ENCODE measurements around the gene ATP11A. TPM values are rescaled to one million over a fixed set of nuclear protein-coding genes. Genes with fewer than 3 reads are reported as not detected.

Gene ATP11A
- total and polyA plus RNA-seq, 8 donors = 9.3 to 51.0 (median 30.5) TPM

DNA sequence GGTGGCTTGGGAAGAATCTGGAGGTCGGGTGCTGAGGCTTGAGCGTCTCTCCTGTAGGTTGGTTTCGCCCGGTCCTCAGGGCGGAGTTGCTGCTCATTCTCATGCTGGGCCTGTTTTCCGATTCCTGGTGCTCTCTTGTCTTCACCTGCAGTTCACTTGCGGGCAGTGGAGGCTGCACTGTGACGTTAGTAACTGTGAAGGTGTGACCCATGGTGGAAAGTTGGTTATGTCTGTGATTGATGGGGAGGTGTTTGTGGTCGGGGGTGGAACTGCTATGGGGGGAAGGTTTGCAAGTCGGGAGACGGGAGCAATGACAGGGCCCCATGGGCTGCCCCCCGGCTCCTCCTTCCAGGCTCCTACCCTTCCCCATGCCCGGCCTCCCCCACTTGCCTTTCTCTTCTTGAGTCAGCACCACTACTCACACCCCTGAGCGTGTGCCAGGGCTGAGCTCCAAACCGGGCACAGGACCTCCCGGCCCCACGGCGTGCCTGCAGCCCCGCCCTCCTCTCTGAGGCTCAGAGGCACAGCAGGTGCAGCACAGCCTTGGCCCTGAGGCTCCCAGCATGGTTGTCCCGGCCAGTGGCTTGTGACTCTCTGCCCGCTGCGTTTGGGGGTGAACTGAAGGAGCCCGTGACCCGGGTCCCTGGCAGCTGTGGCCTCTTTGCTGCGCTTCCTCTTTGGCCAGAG is 79.1 kb downstream of the ATP11A start:
- intact Hi-C loops (cut with DNase I) = no loop called here
- no peaks in the 10 kb centered on the region for H3K9me3 ChIP-seq
- no peaks in the 10 kb centered on the region for H3K27me3 ChIP-seq
- H3K36me3 ChIP-seq = no peaks in the 10 kb centered on the region
- WGBS, 2 donors = 81 to 84% methylated on average over 25 of the region's 25 CpGs
- ATAC-seq (peak; percentile 20 to 34 (median 28)), FAIRE-seq (no peak), DNase-seq (no peak)
- peaks cover 0 to 9% (median 2%) of the 10 kb centered on the region in 3 donors for H3K4me1 ChIP-seq
- no peak overlapping the region for H3K27ac ChIP-seq
- TF ChIP-seq, protein P1, sequence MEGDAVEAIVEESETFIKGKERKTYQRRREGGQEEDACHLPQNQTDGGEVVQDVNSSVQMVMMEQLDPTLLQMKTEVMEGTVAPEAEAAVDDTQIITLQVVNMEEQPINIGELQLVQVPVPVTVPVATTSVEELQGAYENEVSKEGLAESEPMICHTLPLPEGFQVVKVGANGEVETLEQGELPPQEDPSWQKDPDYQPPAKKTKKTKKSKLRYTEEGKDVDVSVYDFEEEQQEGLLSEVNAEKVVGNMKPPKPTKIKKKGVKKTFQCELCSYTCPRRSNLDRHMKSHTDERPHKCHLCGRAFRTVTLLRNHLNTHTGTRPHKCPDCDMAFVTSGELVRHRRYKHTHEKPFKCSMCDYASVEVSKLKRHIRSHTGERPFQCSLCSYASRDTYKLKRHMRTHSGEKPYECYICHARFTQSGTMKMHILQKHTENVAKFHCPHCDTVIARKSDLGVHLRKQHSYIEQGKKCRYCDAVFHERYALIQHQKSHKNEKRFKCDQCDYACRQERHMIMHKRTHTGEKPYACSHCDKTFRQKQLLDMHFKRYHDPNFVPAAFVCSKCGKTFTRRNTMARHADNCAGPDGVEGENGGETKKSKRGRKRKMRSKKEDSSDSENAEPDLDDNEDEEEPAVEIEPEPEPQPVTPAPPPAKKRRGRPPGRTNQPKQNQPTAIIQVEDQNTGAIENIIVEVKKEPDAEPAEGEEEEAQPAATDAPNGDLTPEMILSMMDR (IDR thresholded peaks at IDR 0.05) = no peak
- no peak overlapping the region for H3K4me3 ChIP-seq

- Histone ChIP-seq H3K9me3 (no peaks in the 10 kb centered on the region), H3K4me1 (peaks cover 0 to 9% (median 2%) of the 10 kb centered on the region in 3 donors), H3K27me3 (no peaks in the 10 kb centered on the region), H3K36me3 (no peaks in the 10 kb centered on the region), H3K4me3 (no peak overlapping the region), H3K27ac (no peak overlapping the region)
- FAIRE-seq (no peak), DNase-seq (no peak), ATAC-seq (no peak)
- intact Hi-C loops (cut with DNase I) = no loop called here
- TF ChIP-seq, protein P1 (IDR thresholded peaks at IDR 0.05) = no peak
- WGBS, 2 donors = 89 to 92% methylated on average over 18 of the region's 18 CpGs
Measured at GRCh38 chr13:112769615-112770014, 79.8 kb downstream of the ATP11A start.

DNA sequence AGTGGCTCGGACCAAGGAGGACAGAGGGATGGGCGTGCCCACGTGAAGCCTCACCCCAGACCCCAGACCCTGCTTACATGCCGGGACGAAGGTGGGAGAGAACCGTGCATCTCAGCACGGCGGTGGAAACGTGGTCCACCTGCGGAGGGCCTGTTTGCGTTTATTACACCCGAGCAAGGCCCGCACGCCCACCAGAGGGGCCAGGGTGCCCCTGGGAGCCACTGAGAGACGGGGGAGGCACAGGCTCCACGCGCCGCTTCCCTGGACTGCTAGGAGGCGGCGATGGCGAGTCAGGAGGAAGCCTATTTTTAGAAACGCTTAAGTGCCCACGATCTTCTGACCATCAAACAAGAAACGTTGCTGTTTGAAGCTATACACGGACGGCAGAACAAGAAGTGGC is 80.7 kb downstream of the ATP11A start:
- DNase-seq (no peak), FAIRE-seq (no peak), ATAC-seq (no peak)
- TF ChIP-seq, protein P1 (IDR thresholded peaks at IDR 0.05) = no peak
- Histone ChIP-seq H3K4me1 (peaks cover 0 to 9% (median 2%) of the 10 kb centered on the region in 3 donors), H3K9me3 (no peaks in the 10 kb centered on the region), H3K4me3 (no peak overlapping the region), H3K27me3 (no peaks in the 10 kb centered on the region), H3K36me3 (no peaks in the 10 kb centered on the region), H3K27ac (no peak overlapping the region)
- intact Hi-C loops (cut with DNase I) = no loop called here
- 91 to 96% methylated on average over 26 of the region's 26 CpGs for whole genome bisulfite sequencing, 2 donors

- H3K27ac ChIP-seq = peak overlapping the region in 2 of 4 donors; percentile 5 to 39
- FAIRE-seq = no peak
- intact Hi-C loops (cut with DNase I) = no loop called here
- H3K9me3 ChIP-seq = no peaks in the 10 kb centered on the region
- ATAC-seq = peak; percentile 38 to 70 (median 62)
- peaks cover 0 to 9% (median 2%) of the 10 kb centered on the region in 3 donors for H3K4me1 ChIP-seq
- no peaks in the 10 kb centered on the region for H3K36me3 ChIP-seq
- TF ChIP-seq, protein P1 (IDR thresholded peaks at IDR 0.05) = no peak
- H3K27me3 ChIP-seq = no peaks in the 10 kb centered on the region
- DNase-seq = no peak
- H3K4me3 ChIP-seq = no peak overlapping the region
- 71 to 72% methylated on average over 20 of the region's 20 CpGs for WGBS, 2 donors
Measured at GRCh38 chr13:112771139-112771876, 81.5 kb downstream of the ATP11A start.

All from pancreas (tissue), 10 donors.